Ovary (tissue), 3 donors: ENCODE data around the gene CYFIP1.
A peak's percentile ranks its signal among the peaks of the same experiment; 100 is the strongest.

ENCODE experiments used
- EP300 ChIP-seq: sonication (generic); formaldehyde crosslinking; IDR thresholded peaks from one replicate; pipeline ENCODE4 v1.6.1; 2017; ENCODE audit warnings: antibody characterized with exemption
- POLR2A ChIP-seq: fragments of 450-650 bp; IDR thresholded peaks from one replicate; pipeline ENCODE4 v1.6.1; 2017; ENCODE audit warnings: antibody characterized with exemption, mild to moderate bottlenecking, moderate library complexity
- TF ChIP-seq, protein P1 (sequence below), 3 donors: fragments of 450-650 bp in 2 of 3; fragments of 200-600 bp in 1 of 3; IDR thresholded peaks; one replicate each; pipeline versions ENCODE4 v1.5.1 to v1.8.0; 2016 to 2022; ENCODE audit warnings: antibody characterized with exemption in 3 of 3, mild to moderate bottlenecking in 1 of 3
- donor health status: DM: no; HTN: no; CAD: no.

DNA sequence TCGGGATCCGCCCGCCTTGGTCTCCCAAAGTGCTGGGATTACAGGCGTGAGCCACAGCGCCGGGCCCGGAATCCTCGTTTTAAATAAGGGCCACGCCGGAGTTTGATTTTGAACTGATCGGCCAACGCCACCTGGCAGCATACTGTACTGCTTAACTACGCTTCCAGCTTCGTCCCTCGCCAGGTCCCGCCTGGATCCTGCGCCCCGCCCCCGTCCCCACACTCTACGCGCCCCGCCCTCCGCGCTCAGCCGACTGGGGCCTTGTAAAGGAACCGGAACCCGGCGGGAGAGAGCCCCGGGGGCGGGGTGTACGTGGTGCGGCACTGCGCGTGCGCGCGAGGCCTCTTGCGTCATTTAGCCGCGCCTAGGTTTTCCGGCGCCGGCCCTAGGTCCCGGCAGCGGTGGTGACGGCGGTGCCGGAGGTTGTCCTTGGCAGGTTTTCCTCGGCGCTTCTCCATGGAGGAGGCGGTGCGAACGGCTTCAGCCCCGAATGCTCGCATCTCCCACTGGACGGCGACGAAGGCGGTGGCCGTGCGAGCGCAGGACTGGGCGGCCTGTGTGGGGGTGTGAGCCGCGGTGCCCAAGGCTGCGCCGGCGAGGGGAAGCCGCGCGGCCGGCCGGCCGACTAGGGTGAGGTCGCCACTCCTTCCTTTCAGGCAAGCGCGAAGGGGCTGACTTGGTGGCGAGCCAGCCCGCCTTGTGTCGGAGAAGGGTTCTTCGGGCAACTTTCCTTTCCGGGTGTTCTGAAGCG lies 141.7 kb downstream of the CYFIP1 start, which contains the start of gene NIPA2:
- TF ChIP-seq, protein P1, sequence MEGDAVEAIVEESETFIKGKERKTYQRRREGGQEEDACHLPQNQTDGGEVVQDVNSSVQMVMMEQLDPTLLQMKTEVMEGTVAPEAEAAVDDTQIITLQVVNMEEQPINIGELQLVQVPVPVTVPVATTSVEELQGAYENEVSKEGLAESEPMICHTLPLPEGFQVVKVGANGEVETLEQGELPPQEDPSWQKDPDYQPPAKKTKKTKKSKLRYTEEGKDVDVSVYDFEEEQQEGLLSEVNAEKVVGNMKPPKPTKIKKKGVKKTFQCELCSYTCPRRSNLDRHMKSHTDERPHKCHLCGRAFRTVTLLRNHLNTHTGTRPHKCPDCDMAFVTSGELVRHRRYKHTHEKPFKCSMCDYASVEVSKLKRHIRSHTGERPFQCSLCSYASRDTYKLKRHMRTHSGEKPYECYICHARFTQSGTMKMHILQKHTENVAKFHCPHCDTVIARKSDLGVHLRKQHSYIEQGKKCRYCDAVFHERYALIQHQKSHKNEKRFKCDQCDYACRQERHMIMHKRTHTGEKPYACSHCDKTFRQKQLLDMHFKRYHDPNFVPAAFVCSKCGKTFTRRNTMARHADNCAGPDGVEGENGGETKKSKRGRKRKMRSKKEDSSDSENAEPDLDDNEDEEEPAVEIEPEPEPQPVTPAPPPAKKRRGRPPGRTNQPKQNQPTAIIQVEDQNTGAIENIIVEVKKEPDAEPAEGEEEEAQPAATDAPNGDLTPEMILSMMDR (IDR thresholded peaks at IDR 0.05): no peak
- peak; percentile 85 for TF ChIP-seq POLR2A
- TF ChIP-seq EP300: peak; percentile 48
